Activated CD4-positive, CD25-positive, alpha-beta regulatory T cell treated with anti-CD3 and anti-CD28 coated beads, Interleukin-2, amount 50 U/mL, for 16 hours (primary cell): Measurements from ENCODE around the gene CTNNA3.
"Not testable (repeated sequence)": the region's sequence is repeated elsewhere in the genome, so short reads cannot be mapped to it uniquely, and the experiment has no call there.

Experiments
- DNase-seq: peaks from one replicate; pipeline ENCODE4 v3.0.0-alpha.2; 2020; ENCODE audit warnings: low read depth, low spot score

CTNNA3 gene

DNA sequence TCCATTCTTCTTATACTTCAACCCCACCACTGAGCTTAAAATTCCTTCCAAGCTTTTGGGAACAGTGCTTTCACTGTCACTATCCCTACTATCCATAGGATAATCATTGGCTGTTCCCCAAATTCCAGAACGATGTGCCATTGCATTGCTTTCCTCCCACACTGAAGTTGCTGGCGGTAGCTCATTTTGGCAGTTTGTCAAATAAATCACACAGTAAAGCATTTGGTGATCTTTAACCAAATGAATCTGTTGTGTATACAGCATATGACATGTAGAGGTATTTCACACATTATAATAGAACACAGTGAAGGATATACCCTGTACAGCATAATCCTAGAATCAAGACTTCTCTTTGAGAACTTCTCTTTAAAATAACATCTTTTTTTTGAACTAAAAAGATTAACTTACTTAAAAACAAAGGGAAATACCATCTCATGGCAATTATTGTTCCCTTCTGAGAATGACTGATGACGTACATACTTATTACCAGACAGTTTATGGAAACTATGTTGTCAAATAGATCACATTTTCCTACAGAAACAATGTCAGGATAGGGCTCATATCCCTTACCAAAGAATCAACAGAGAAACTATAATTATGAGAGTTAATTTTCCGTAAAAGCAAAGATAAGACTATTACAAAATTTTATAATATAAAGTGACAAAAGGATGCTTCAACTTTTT, 93.6 kb downstream of the CTNNA3 start:
- DNase-seq, result no peak

DNA sequence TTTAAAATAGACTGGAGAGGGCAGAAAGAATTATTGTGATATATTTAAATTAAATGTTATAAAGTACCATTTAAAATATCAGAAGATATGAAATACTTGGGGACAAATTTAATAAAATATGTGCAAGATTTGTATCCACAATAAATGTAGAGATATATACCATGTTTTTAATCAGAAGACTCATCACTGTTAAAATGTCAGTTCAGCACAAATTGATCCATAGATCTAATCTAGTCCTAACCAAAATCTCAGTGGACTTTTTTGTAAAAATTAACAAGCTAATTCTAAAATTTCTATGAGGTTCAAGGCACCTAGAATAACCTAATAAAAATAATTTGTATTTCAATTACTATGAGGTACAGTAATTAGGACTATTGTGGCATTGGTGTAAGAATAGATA, 96.4 kb downstream of the CTNNA3 start:
- no peak for DNase-seq

DNA sequence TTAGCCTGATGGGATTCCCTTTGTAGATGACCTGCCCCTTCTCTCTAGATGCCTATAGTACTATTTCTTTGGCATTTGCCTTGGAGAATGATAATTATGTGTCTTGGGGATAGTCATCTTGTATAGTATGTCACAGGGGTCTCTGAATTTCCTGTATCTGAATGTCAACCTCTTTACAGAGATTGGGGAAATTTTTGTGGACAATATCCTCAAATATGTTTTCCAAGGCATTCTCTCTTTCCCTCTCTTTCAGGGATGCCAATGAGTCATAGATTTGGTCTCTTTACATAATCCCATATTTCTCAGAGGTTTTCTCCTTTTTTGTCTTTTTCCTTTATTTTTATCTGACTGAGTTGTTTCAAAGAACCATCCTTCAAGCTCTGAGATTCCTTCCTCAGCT, 99.4 kb downstream of the CTNNA3 start:
- no peak for DNase-seq

DNA sequence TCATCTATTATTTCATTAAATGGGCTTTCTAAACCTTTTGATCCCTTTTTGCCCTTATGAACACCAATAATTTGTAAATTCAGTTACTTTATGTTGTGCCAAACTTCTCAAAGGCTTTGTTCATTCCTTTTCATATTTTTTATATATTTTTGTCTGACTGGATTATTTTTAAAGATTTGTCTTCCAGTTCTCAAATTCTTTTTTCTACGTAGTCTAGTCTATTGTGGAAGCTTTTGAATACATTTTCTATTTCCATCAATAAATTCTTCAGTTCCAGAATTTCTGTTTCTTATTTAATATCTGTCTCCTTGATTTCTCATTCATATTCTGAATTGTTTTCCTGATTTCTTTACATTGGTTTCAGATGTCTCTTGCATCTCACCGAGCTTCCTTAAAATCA, 108.2 kb downstream of the CTNNA3 start:
- no peak for DNase-seq

DNA sequence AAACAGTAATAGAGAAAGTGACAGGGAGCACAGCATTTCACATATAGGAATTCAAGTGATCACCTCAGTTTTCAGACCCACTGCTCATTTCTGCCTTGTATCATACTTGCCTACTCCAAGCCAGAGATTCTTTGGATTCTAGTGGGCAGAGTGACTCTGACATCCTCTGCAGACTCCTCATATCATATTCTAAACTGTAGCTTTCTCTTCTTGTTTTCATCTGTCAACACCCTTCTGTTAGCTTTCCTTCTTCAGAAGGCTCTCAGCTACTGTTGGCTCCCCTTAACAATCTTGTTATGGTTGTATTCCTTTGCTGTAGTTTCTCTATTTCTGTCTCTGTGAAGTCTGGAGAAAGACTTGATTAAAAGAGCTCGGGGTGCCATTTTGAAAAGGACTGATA, 120.5 kb downstream of the CTNNA3 start:
- DNase-seq, result no peak

DNA sequence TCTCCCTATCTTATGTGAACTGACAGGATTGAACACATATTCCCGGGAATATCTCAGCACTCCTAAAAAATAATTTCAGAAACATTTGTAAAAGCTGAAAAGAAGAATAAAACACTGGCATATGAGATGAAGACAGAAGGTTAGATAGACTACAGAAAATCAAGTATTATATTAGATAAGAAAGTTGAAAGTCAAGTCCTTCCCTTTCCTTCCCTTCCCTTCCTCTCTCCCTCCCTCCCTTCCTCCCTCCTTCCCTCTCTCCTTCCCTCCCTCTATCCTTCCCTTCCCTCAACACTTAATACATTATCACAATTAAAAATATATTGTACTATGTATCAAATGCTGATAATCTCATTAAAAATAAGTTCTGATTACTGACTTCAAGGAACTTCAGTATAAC, 122.5 kb downstream of the CTNNA3 start:
- DNase-seq, result no peak

DNA sequence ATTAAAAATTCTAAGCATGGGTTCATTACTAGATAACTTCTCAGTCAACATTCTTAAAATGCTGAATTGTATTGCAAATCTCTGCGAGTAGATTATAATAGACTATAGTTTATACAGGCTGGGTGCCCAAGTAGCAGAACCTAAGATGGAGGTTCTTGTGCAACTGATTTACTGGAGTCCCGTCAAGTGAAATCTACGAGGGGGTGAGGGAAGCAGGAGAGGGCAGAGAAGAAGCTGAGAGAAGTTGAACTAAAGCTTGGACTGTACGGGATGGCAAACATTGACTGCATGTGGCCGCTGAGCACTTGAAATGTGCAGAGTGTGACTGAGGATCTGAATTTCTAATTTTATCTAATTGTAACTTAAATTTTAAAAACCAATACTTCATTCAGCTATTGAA, 124.5 kb downstream of the CTNNA3 start:
- no peak for DNase-seq

DNA sequence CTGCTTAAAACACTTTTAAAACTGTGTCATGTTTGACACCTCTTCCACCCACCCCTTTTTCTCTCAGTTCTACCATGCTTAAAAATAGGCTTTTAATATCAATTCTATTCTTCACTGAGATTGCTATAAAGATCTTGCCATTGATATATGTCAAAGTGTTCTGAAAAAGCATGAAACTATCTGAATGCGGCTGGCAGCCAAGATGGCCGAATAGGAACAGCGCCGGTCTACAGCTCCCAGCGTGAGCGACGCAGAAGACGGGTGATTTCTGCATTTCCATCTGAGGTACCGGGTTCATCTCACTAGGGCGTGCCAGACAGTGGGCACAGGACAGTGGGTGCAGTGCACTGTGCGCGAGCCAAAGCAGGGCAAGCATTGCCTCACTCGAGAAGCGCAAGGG, 137.7 kb downstream of the CTNNA3 start:
- DNase-seq, result not testable (repeated sequence)

DNA sequence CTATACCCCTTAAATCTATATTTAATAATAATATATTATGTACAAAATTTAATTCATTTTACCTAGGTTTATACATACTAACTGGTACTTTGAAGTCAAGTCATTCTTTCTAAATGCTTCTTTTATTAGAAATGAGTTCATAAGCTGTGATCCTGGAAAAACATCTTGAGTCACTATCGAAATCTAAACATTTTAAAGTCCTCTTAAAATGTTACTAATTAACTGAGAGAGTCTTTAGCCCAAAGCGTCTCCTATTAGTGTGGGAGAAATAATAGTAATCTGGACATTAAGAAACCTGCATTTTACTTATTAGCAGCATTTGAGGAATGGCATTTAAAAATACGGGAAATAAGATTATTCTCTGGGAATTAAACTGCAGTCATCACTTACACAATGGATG, 142.7 kb downstream of the CTNNA3 start:
- DNase-seq, result no peak

DNA sequence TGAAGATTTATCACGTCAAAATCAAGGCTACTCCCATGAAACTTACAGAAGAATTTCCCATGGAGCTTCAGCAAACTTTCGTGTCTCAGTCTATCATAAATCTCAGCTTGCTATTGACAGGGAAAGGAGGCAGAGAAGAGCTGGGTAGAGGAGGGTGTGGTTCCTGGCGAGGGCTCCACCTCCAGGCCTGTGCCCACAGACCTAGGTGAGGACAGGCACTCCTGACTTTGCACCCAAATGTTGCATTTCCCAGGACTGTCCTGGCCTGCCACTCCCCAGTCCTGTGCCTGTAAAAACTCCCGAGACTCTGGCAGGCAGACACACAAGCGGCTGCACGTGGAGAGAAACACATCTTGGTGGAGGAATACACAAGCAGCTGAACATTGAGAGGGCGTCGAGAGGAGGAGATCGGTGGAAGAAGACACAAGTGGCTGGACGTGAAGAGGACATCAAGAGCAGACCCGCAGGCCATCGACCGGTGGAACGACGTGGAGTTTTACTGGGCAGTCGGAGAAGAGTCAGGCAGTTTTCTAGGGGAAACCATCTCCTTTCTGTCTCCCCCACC, 145.1 kb downstream of the CTNNA3 start:
- no peak for DNase-seq

DNA sequence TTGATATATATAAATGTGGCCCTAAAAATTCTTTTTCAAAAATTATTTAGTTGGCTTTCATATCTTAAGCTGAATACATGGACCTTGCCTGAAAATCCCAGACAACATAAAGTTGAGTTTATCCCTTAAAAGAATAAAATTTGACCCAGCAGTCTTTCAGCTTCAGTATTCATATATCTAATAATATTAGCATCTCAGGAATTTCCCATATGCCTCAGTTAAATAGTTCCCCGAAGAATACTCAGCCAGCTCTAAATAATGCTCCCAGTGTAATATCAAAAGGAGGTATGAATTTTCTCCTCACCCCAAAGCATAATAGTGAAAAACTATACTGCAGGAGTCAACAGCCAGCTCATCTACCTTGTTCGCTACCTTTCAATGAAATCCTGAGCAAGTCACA, 145.9 kb downstream of the CTNNA3 start:
- DNase-seq, result no peak

DNA sequence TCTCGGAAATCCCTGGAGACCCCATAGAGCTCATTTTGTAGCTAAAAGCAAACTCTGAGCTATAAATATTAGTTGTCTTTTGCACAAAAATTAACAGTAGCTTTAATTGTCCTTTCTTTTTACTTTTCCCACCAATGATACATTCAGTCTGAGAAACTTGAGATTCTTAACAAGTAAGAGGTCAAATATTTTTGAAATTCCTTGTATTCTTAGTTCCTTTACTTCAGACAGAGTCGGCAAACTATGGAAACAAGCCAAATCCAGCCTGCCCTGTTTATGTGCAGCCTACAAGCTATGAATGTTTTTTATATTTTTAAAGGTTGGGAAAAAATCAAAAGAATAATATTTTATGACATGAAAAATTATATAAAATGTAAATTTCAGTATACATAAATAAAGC, 146.6 kb downstream of the CTNNA3 start:
- no peak for DNase-seq

DNA sequence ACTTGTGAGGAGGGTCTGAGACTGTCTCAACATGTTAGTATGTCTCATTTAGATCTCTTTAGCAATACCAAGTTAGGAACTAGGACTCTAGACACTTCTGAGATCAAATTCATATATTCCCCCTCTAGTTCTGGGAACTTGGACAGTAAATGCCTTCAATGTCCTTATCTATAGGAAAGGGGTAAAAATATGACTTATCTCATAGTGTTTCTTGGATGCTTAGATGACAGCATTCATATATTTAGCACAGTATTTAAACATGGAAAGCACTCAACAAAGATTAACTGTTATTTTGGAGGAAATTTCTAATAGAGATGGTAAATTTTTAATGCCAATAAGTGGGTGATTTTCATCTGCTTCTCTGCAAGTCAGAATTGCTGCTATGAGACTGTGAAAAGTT, 154.6 kb downstream of the CTNNA3 start:
- DNase-seq, result no peak

DNA sequence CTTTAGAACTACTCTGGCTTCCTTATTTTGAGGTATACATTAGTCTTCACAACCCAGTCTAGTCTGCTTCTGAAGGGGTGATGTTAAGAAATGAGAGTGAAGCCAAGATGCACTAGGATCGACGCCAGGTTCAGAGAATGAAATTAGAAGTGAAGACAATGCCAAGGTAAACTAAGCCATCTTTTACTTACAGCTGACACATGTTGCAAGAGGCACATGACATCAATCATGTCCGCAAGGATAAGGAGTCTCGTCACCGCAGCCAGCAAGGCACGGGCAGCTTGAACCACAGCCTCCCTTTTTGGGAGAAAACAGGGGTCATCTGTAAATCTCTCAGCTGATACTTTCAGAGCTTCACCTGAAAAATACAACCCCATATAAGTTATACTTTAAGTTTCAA, 156.7 kb downstream of the CTNNA3 start:
- no peak for DNase-seq

DNA sequence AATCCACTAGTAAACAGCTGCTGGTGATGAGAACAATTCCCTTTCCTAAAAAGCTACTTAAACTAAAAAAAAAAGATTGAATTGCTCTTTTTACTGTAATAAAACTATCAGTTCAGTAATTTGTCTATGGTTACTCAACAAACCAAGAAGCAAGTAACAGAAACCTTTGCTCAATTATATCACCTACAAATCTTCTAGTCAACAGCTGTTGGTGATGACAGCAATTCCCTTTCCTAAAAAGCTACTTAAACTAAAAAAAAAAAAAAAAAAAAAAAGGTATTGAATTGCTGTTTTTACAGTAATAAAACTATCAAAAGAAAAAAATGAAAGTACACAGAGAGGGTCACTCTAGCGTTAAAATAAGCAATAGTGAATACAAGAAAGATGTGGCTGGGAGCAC, 158.1 kb downstream of the CTNNA3 start:
- DNase-seq, result no peak

DNA sequence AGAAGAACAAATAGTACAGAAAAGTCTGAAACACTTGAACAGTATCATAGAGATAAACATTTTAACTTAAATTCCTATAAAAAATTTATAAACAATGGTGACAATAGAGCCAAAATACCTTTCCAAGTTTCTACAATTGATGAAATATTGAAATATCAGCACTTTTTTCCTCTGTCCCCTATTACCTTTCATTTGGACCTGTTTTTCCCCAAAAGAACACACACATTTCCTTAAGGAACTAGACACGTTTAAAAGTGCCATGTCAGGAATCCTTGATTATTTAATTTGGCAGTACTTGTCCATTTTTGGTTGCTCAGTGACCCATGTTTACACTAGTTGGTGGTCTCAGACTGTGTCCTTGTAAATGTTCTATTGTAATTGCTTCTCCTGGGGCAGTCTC, 162.6 kb downstream of the CTNNA3 start:
- DNase-seq, result no peak

DNA sequence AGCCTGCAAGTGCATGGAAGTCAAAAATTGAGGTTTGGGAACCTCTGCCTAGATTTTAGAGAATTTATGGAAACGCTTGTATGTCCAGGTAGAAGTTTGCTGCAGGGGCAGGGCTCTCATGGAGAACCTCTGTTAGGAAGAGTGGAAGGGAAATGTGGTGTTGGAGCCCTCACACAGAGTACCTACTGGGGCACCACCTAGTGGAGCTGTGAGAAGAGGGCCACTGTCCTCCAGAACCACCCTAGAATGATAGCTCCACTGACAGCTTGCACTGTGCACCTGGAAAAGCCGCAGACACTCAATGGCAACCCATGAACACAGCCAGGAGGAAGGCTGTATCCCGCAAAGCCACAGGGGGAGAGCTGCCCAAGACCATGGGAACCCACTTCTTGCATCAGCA, 165.0 kb downstream of the CTNNA3 start:
- not testable (repeated sequence) for DNase-seq

DNA sequence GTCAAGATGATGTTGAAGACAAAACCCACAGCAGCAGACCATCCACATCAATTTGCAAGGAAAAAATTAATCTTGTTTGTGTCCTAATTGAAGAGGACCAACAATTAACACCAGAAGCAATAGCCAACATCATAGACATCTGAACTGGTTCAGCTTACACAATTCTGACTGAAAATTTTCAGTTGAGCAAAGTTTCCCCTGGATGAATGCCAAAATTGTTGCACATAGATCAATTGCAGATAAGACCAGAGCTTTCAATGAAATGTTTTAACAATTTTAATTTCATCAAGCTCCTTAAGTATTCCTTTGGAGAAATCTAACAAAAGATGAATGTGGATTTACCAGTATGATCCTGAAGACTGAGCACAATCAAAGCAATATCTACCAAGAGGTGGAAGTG, 168.6 kb downstream of the CTNNA3 start:
- no peak for DNase-seq

DNA sequence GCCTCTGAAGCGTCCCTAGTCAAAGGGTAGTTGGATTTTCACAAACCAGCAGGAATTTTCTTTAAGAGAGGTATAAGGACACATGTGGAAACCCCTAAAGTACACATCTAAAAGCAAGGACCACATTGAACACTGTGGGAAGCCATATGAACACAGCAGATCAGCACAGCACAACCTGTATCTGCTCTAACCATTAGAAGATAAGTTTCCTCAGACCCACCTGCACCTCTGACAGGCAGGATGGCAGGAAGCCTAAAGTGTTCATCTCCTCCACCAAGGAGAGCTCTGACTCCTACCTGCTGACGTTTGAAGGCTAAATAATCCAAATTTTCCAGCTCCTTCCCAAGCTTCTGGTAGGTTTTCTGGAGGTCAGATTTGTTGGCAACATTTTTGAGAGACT, 174.4 kb downstream of the CTNNA3 start:
- DNase-seq, result no peak

DNA sequence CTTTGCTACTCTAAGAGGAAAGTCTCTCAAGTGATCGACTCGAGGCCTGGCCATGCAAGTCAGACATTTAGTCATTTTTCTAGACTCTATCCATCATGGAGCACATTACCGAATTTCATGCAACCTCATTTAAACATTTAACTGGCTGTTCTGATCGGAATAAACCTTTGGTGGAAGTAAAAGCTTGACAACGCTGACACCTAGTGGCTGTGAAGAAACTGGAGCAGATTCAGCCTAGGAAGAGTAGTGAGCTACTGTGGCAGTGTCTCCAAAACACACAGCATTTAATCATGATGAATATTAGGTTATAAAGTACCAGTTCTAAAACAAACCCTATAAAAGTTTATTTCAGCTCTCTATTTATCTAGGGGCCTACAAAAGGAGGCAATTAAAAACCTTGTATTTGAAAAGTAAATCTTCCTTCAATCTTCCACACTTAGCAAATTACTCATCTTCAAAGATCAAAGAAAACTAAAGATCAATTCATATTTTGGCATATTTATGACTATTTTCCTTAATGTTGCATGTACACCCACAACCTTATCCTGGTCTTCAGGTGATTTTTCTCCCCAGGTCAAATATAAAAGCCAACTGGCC, 175.0 kb downstream of the CTNNA3 start:
- peak; percentile 3 for DNase-seq

DNA sequence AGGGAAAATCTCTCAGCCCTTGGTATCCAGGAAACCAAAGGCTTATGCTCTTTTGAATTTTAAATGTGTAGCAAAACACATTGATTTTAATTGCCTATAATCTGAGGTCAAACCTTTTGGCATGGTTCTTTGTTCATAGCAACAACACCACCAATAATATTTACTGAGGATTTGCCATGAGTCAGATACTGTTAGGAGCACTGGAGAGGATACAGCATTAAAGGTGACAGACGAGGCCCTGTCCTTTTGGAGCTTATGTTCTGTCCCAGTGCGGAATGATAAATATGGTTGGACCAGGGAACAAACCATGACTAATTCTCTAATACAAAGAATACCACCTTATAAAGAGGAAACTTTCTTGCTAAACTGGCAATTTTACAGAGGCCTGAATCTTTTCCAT, 176.6 kb downstream of the CTNNA3 start:
- no peak for DNase-seq

DNA sequence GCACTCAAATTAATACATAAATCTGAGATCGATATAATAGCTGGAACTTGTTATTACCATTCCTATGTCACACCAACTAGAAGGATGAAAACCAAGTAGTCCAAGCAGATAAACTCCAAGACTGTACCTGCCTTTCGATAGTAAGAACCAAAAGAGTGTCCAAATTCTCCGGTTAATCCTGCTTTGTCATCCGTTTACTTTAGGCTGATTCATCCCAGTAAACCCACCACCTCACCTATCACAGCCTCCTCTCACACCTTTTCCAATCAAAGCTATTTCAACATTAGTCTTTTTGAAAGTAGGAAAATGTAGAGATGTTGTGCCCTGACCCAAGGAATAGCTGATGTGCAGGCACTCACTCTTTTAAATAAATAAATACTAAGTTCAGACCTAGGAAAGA, 177.2 kb downstream of the CTNNA3 start:
- DNase-seq, result no peak

DNA sequence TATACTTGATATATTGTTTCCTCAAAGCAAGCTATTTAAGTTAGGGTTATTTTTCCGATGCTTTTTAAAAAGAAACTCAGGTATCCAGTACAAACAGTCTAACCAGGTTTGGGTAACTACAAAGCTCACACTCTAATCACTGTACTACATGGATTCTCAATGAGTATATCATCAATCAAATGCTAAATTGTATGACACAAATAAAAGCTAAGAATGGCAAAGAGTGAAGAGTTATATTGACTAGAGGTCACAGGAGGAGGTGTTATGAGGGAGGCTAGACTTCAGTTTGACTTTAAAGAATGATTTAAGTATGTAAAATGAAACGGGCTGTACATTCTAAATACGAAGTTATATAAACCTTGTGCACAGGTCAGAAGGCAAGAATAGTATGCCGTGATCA, 178.0 kb downstream of the CTNNA3 start:
- DNase-seq, result no peak

DNA sequence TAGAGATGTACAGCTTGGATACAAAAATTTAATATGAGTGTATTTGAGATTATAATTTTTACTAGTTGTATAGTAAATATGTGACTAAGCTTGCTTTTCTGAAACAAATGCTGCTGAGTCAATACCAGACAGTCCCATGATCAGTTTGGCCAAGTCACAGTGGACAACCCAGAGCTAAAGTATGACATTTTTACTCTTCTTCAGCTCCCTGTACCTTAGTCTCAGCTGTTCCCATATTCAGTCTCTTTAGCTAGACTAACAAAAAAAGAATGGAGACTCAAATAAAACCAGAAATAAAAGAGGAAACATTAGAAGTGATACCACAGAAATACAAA, 189.3 kb downstream of the CTNNA3 start:
- DNase-seq, result no peak
